HCT116 (cell line): Measurements from ENCODE around the gene GPR107.

ENCODE experiments used
- CEBPB ChIP-seq: IDR thresholded peaks from 2 replicates; pipeline ENCODE4 v1.6.1; 2012; ENCODE audit warnings: low read depth
- CTCF ChIP-seq, 3 experiments: fragments of 200-600 bp in 1 of 3; sonication (generic) in 1 of 3; IDR thresholded peaks in 2 of 3; conservative IDR thresholded peaks in 1 of 3; 2 replicates each; pipeline ENCODE4 v1.5.1; 2012 to 2017; ENCODE audit warnings: low read depth in 2 of 3, low read length in 2 of 3, antibody characterized with exemption in 1 of 3, borderline replicate concordance in 1 of 3, control low read depth in 1 of 3, mild to moderate bottlenecking in 1 of 3, mixed read lengths in 1 of 3, mixed run types in 1 of 3, moderate library complexity in 1 of 3; ENCODE audit not compliant: insufficient read depth in 1 of 3
- EZH2 ChIP-seq: fragments of 200-600 bp; sonication (generic); IDR thresholded peaks from 2 replicates; pipeline ENCODE4 v1.6.1; 2017; ENCODE audit warnings: antibody characterized with exemption, mixed run types
- EZH2phosphoT487 ChIP-seq: fragments of 200-600 bp; IDR thresholded peaks from 2 replicates; pipeline ENCODE4 v1.6.1; 2018; ENCODE audit warnings: antibody characterized with exemption, borderline replicate concordance
- FOSL1 ChIP-seq: IDR thresholded peaks from 2 replicates; pipeline ENCODE4 v1.6.1; 2012; ENCODE audit warnings: low read depth
- JUND ChIP-seq: IDR thresholded peaks from 2 replicates; pipeline ENCODE4 v1.6.1; 2012
- POLR2A ChIP-seq: IDR thresholded peaks from 2 replicates; pipeline ENCODE4 v1.7.0; 2011; ENCODE audit warnings: borderline replicate concordance; ENCODE audit not compliant: insufficient read depth, insufficient read length; ENCODE audit errors: extremely low read depth
- REST ChIP-seq: IDR thresholded peaks from 2 replicates; pipeline ENCODE4 v1.6.1; 2012; ENCODE audit warnings: low read depth
- SRF ChIP-seq: IDR thresholded peaks from 2 replicates; pipeline ENCODE4 v1.6.1; 2012; ENCODE audit warnings: low read depth
- TCF7L2 ChIP-seq: IDR thresholded peaks from 2 replicates; pipeline ENCODE4 v1.7.0; 2011; ENCODE audit warnings: borderline replicate concordance, inconsistent platforms; ENCODE audit not compliant: insufficient read depth, insufficient read length; ENCODE audit errors: extremely low read depth
- YY1 ChIP-seq: IDR thresholded peaks from 2 replicates; pipeline ENCODE4 v1.6.1; 2011; ENCODE audit warnings: low read length, low read depth, moderate library complexity, mild to moderate bottlenecking; ENCODE audit not compliant: insufficient replicate concordance; ENCODE audit errors: extremely low read depth
- ZNF274 ChIP-seq: fragments of 200-500 bp; sonication (Bioruptor generic); IDR thresholded peaks from 2 replicates; pipeline ENCODE4 v1.6.1; 2014; ENCODE audit warnings: mild to moderate bottlenecking, low read depth, low read length, inconsistent platforms
- TF ChIP-seq, protein P1 (sequence below): IDR thresholded peaks from 2 replicates; pipeline ENCODE4 v1.6.1; 2012

DNA sequence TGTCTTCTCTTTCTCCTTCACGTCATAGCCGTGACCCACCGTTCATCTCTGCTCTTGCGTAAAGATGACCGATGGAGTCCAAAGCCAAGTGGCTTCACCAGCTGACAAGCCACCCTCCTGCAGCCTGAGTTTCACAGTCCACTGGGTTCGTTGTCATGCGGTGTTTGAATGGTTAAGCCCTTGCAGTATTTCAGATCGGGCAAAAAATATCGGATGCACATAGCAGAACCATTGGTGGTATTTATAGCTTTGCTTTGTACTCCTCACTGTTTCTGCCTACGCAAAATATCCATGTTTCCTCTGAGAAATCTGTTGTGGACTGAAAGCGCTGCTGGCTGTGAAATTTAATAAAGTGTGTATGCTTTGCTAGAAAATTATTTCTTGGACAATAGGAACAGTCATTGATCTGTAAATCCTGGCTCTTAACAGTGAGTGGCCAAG is 84.0 kb downstream of the GPR107 start:
- TF ChIP-seq SRF (no peak), EZH2phosphoT487 (no peak), CTCF (IDR thresholded peaks at IDR 0.05 in 2 of 3, conservative IDR thresholded peaks at IDR 0.05 in 1 of 3; ENCODE audit: borderline replicate concordance in 1 of 3, insufficient read depth in 1 of 3, low read depth in 2 of 3, low read length in 2 of 3) (no peak), YY1 (no peak), EZH2 (no peak), POLR2A (no peak), CEBPB (no peak), REST (no peak), ZNF274 (no peak), TCF7L2 (no peak), JUND (no peak), FOSL1 (no peak)
- TF ChIP-seq, protein P1, sequence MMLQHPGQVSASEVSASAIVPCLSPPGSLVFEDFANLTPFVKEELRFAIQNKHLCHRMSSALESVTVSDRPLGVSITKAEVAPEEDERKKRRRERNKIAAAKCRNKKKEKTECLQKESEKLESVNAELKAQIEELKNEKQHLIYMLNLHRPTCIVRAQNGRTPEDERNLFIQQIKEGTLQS: no peak
